ENCODE measurements around the gene GLCCI1.

The GLCCI1 gene

GRCh38 chr7:7933915-7934526 lies 34.6 kb upstream of the GLCCI1 start:
- no peak overlapping the region for H3K9ac ChIP-seq (ENCODE audit: low read length in 2 of 2)
- no peaks in the 10 kb centered on the region for H3K27me3 ChIP-seq (ENCODE audit: control insufficient read depth in 1 of 2, insufficient read depth in 2 of 2, low read length in 2 of 2)
- H3K4me3 ChIP-seq (ENCODE audit: low read length in 2 of 2): no peak overlapping the region
- no peaks in the 10 kb centered on the region for H3K4me1 ChIP-seq (ENCODE audit: control insufficient read depth, insufficient read depth, low read length)
- H3K27ac ChIP-seq (ENCODE audit: low read length): no peak overlapping the region
- H3K9me3 ChIP-seq (ENCODE audit: control insufficient read depth in 2 of 2, low read length in 2 of 2): no peaks in the 10 kb centered on the region
- no peaks in the 10 kb centered on the region for H3K36me3 ChIP-seq (ENCODE audit: control insufficient read depth in 2 of 2, insufficient read depth in 2 of 2, low read length in 2 of 2)

GRCh38 chr7:7934945-7935344 lies 33.7 kb upstream of the GLCCI1 start:
- Histone ChIP-seq H3K27me3 (ENCODE audit: control insufficient read depth in 1 of 2, insufficient read depth in 2 of 2, low read length in 2 of 2) (no peaks in the 10 kb centered on the region), H3K36me3 (ENCODE audit: control insufficient read depth in 2 of 2, insufficient read depth in 2 of 2, low read length in 2 of 2) (no peaks in the 10 kb centered on the region), H3K9ac (ENCODE audit: low read length in 2 of 2) (no peak overlapping the region), H3K4me1 (ENCODE audit: control insufficient read depth, insufficient read depth, low read length) (no peaks in the 10 kb centered on the region), H3K4me3 (ENCODE audit: low read length in 2 of 2) (no peak overlapping the region), H3K27ac (ENCODE audit: low read length) (no peak overlapping the region), H3K9me3 (ENCODE audit: control insufficient read depth in 2 of 2, low read length in 2 of 2) (no peaks in the 10 kb centered on the region)

GRCh38 chr7:7938471-7938870 lies 30.1 kb upstream of the GLCCI1 start:
- Histone ChIP-seq H3K27ac (ENCODE audit: low read length) (no peak overlapping the region), H3K36me3 (ENCODE audit: control insufficient read depth in 2 of 2, insufficient read depth in 2 of 2, low read length in 2 of 2) (no peaks in the 10 kb centered on the region), H3K4me3 (ENCODE audit: low read length in 2 of 2) (no peak overlapping the region), H3K27me3 (ENCODE audit: control insufficient read depth in 1 of 2, insufficient read depth in 2 of 2, low read length in 2 of 2) (no peaks in the 10 kb centered on the region), H3K9ac (ENCODE audit: low read length in 2 of 2) (no peak overlapping the region), H3K4me1 (ENCODE audit: control insufficient read depth, insufficient read depth, low read length) (no peaks in the 10 kb centered on the region), H3K9me3 (ENCODE audit: control insufficient read depth in 2 of 2, low read length in 2 of 2) (no peaks in the 10 kb centered on the region)

- no peak overlapping the region for H3K9ac ChIP-seq (ENCODE audit: low read length in 2 of 2)
Measured at GRCh38 chr7:7943951-7944350, 24.6 kb upstream of the GLCCI1 start.

GRCh38 chr7:7944619-7945282 lies 23.8 kb upstream of the GLCCI1 start:
- Histone ChIP-seq H3K36me3 (ENCODE audit: control insufficient read depth in 2 of 2, insufficient read depth in 2 of 2, low read length in 2 of 2) (no peaks in the 10 kb centered on the region), H3K27ac (ENCODE audit: low read length) (no peak overlapping the region), H3K4me3 (ENCODE audit: low read length in 2 of 2) (no peak overlapping the region), H3K4me1 (ENCODE audit: control insufficient read depth, insufficient read depth, low read length) (no peaks in the 10 kb centered on the region), H3K9ac (ENCODE audit: low read length in 2 of 2) (no peak overlapping the region), H3K9me3 (ENCODE audit: control insufficient read depth in 2 of 2, low read length in 2 of 2) (no peaks in the 10 kb centered on the region), H3K27me3 (ENCODE audit: control insufficient read depth in 1 of 2, insufficient read depth in 2 of 2, low read length in 2 of 2) (no peaks in the 10 kb centered on the region)

More at GRCh38 chr7:7943951-7944350, 24.6 kb upstream of the GLCCI1 start:
- no peaks in the 10 kb centered on the region for H3K9me3 ChIP-seq (ENCODE audit: control insufficient read depth in 2 of 2, low read length in 2 of 2)
- H3K27me3 ChIP-seq (ENCODE audit: control insufficient read depth in 1 of 2, insufficient read depth in 2 of 2, low read length in 2 of 2): no peaks in the 10 kb centered on the region
- no peak overlapping the region for H3K27ac ChIP-seq (ENCODE audit: low read length)
- no peaks in the 10 kb centered on the region for H3K36me3 ChIP-seq (ENCODE audit: control insufficient read depth in 2 of 2, insufficient read depth in 2 of 2, low read length in 2 of 2)
- no peaks in the 10 kb centered on the region for H3K4me1 ChIP-seq (ENCODE audit: control insufficient read depth, insufficient read depth, low read length)
- no peak overlapping the region for H3K4me3 ChIP-seq (ENCODE audit: low read length in 2 of 2)

GRCh38 chr7:7946486-7946885 lies 22.1 kb upstream of the GLCCI1 start:
- H3K9me3 ChIP-seq (ENCODE audit: control insufficient read depth in 2 of 2, low read length in 2 of 2): no peaks in the 10 kb centered on the region

GRCh38 chr7:7948232-7948631 lies 20.4 kb upstream of the GLCCI1 start:
- Histone ChIP-seq H3K4me1 (ENCODE audit: control insufficient read depth, insufficient read depth, low read length) (no peaks in the 10 kb centered on the region), H3K9ac (ENCODE audit: low read length in 2 of 2) (no peak overlapping the region), H3K9me3 (ENCODE audit: control insufficient read depth in 2 of 2, low read length in 2 of 2) (no peaks in the 10 kb centered on the region)

More at GRCh38 chr7:7946486-7946885, 22.1 kb upstream of the GLCCI1 start:
- Histone ChIP-seq H3K36me3 (ENCODE audit: control insufficient read depth in 2 of 2, insufficient read depth in 2 of 2, low read length in 2 of 2) (no peaks in the 10 kb centered on the region), H3K9ac (ENCODE audit: low read length in 2 of 2) (no peak overlapping the region), H3K27me3 (ENCODE audit: control insufficient read depth in 1 of 2, insufficient read depth in 2 of 2, low read length in 2 of 2) (no peaks in the 10 kb centered on the region), H3K4me3 (ENCODE audit: low read length in 2 of 2) (no peak overlapping the region), H3K4me1 (ENCODE audit: control insufficient read depth, insufficient read depth, low read length) (no peaks in the 10 kb centered on the region), H3K27ac (ENCODE audit: low read length) (no peak overlapping the region)

GRCh38 chr7:7953806-7954205 lies 14.8 kb upstream of the GLCCI1 start:
- H3K4me1 ChIP-seq (ENCODE audit: control insufficient read depth, insufficient read depth, low read length): no peaks in the 10 kb centered on the region
- no peak overlapping the region for H3K27ac ChIP-seq (ENCODE audit: low read length)
- no peaks in the 10 kb centered on the region for H3K27me3 ChIP-seq (ENCODE audit: control insufficient read depth in 1 of 2, insufficient read depth in 2 of 2, low read length in 2 of 2)
- H3K36me3 ChIP-seq (ENCODE audit: control insufficient read depth in 2 of 2, insufficient read depth in 2 of 2, low read length in 2 of 2): no peaks in the 10 kb centered on the region
- no peak overlapping the region for H3K9ac ChIP-seq (ENCODE audit: low read length in 2 of 2)
- no peak overlapping the region for H3K4me3 ChIP-seq (ENCODE audit: low read length in 2 of 2)
- H3K9me3 ChIP-seq (ENCODE audit: control insufficient read depth in 2 of 2, low read length in 2 of 2): no peaks in the 10 kb centered on the region

More at GRCh38 chr7:7948232-7948631, 20.4 kb upstream of the GLCCI1 start:
- Histone ChIP-seq H3K27ac (ENCODE audit: low read length) (no peak overlapping the region), H3K4me3 (ENCODE audit: low read length in 2 of 2) (no peak overlapping the region), H3K36me3 (ENCODE audit: control insufficient read depth in 2 of 2, insufficient read depth in 2 of 2, low read length in 2 of 2) (no peaks in the 10 kb centered on the region), H3K27me3 (ENCODE audit: control insufficient read depth in 1 of 2, insufficient read depth in 2 of 2, low read length in 2 of 2) (no peaks in the 10 kb centered on the region)

GRCh38 chr7:7956531-7957128 lies 12.0 kb upstream of the GLCCI1 start:
- H3K4me1 ChIP-seq (ENCODE audit: control insufficient read depth, insufficient read depth, low read length): no peaks in the 10 kb centered on the region
- no peaks in the 10 kb centered on the region for H3K9me3 ChIP-seq (ENCODE audit: control insufficient read depth in 2 of 2, low read length in 2 of 2)
- H3K27me3 ChIP-seq (ENCODE audit: control insufficient read depth in 1 of 2, insufficient read depth in 2 of 2, low read length in 2 of 2): no peaks in the 10 kb centered on the region
- no peak overlapping the region for H3K27ac ChIP-seq (ENCODE audit: low read length)
- H3K4me3 ChIP-seq (ENCODE audit: low read length in 2 of 2): no peak overlapping the region
- H3K36me3 ChIP-seq (ENCODE audit: control insufficient read depth in 2 of 2, insufficient read depth in 2 of 2, low read length in 2 of 2): no peaks in the 10 kb centered on the region
- H3K9ac ChIP-seq (ENCODE audit: low read length in 2 of 2): no peak overlapping the region

- no peaks in the 10 kb centered on the region for H3K4me1 ChIP-seq (ENCODE audit: control insufficient read depth, insufficient read depth, low read length)
- H3K27ac ChIP-seq (ENCODE audit: low read length): no peak overlapping the region
- no peaks in the 10 kb centered on the region for H3K36me3 ChIP-seq (ENCODE audit: control insufficient read depth in 2 of 2, insufficient read depth in 2 of 2, low read length in 2 of 2)
- no peaks in the 10 kb centered on the region for H3K9me3 ChIP-seq (ENCODE audit: control insufficient read depth in 2 of 2, low read length in 2 of 2)
- no peak overlapping the region for H3K4me3 ChIP-seq (ENCODE audit: low read length in 2 of 2)
- no peaks in the 10 kb centered on the region for H3K27me3 ChIP-seq (ENCODE audit: control insufficient read depth in 1 of 2, insufficient read depth in 2 of 2, low read length in 2 of 2)
- H3K9ac ChIP-seq (ENCODE audit: low read length in 2 of 2): no peak overlapping the region
Measured at GRCh38 chr7:7957513-7957912, 11.1 kb upstream of the GLCCI1 start.
